ENCODE results near the gene APBB1IP.
"Not testable (repeated sequence)": the region's sequence is repeated elsewhere in the genome, so short reads cannot be mapped to it uniquely, and the experiment has no call there.

The APBB1IP gene

GRCh38 chr10:26528715-26529393 lies 90.7 kb downstream of the APBB1IP start:
- in situ Hi-C loops (cut with MboI; ENCODE audit: low pct_unique_long_range_greater_than_20kb, low sequenced_read_pairs): no loop called here
- DNase-seq: no peak

- peak; percentile 12 for DNase-seq
- in situ Hi-C loops (cut with MboI; ENCODE audit: low pct_unique_long_range_greater_than_20kb, low sequenced_read_pairs): no loop called here
These were observed 96.2 kb downstream of the APBB1IP start for GRCh38 chr10:26534384-26534783.

- in situ Hi-C loops (cut with MboI; ENCODE audit: low pct_unique_long_range_greater_than_20kb, low sequenced_read_pairs): no loop called here
These were observed 102.5 kb downstream of the APBB1IP start for GRCh38 chr10:26540601-26541000.

DNA sequence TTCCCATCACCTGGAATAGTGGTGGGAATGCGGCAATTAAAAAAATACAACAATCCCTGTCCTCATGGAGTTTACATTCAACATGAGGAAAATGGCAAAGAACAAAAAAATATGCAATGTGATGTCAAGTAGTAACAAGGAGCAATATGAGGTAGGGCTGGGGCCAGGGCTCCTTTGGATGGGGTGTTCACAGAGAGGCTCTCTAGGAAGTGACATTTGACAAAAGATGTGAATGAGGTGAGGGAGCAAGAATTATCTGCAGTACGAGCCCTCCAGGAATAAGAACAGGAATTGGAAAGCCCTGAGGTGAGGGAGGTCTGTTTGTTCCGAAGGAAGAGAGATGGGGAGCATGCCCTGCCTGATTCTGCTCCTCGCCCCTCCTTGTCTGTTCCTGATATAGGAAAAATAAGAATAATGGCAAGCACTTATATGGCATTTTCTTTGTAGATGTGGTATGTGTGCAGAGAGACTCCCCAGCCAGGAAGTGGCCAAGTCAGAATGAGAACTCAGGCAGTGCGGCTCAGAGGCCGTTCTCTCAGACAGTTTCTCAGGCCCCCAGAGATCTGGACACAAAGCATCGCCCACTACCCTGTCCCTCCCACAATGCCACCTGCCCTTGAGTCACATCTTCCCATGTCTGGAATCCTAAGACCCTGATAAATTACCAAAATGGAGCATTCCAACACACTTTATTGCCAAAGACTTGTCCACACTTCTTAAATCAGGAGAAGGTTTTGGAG lies 105.6 kb downstream of the APBB1IP start:
- no peak for DNase-seq
- in situ Hi-C loops (cut with MboI; ENCODE audit: low pct_unique_long_range_greater_than_20kb, low sequenced_read_pairs): no loop called here

More at GRCh38 chr10:26540601-26541000, 102.5 kb downstream of the APBB1IP start:
- peak; percentile 28 for DNase-seq

- DNase-seq: no peak
- in situ Hi-C loops (cut with MboI; ENCODE audit: low pct_unique_long_range_greater_than_20kb, low sequenced_read_pairs): no loop called here
These were observed 106.8 kb downstream of the APBB1IP start for GRCh38 chr10:26544932-26545331.

DNA sequence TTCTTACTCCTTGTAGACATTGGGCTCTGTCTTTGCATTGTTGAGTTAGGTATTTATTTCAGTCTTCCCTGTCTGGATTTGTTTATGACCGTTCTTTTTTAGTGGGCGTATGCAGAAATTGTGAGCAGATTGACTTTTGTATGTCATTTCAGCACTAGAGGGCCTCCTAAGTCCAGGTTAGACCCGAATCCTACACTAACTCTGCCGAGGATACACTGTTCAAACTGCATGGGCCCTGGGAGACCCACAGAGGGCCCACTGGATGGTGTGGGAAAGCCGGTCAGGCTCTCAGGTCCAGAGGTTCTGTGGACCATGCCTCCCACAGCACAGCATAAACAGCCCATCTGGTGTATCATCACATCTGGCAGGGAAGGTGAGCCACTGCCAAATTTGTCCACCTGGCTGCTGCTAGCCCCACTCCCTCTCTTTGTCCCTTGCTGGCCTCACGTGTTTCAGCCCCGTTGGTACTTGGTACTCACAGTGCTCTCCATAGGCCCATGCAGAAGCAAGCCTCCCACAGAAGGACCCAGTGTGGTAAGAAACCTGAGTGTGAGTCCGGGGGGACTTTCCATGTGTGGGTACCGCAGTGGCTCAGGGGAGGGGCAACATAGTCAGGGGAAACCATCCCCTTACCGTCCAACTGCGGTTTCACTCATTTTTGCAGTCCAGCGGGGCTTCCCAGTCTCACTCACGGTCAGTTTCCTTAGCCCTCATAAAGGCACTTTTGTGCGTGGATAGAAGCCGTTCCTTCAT lies 112.8 kb downstream of the APBB1IP start:
- no peak for DNase-seq

DNA sequence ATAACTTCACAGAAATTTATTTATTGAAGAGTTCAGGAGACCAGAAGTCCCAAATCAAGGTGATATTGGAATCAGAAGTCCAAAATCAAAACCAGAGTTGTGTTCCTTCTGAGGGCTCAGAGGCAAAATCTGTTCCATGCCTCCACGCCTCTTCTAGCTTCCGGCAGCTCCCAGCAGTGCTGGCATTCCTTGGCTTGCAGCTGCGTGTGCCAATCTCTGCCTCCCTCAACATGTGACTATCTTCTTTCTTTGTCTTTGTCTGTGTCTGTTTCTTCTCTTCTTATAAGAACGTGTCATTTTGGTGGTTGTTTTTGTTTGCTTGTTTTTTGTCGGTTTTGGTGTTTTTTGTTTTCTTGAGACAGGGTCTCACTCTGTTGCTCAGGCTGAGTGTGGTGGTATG lies 116.1 kb downstream of the APBB1IP start:
- no peak for DNase-seq
- in situ Hi-C loops (cut with MboI; ENCODE audit: low pct_unique_long_range_greater_than_20kb, low sequenced_read_pairs): loop anchor here (25.0 kb wide), 1 partner anchor 217 kb away; no protein-coding TSS in a partner anchor

More for the DNA sequence above, 112.8 kb downstream of the APBB1IP start:
- in situ Hi-C loops (cut with MboI; ENCODE audit: low pct_unique_long_range_greater_than_20kb, low sequenced_read_pairs): loop anchor here (25.0 kb wide), 1 partner anchor 214 kb away; no protein-coding TSS in a partner anchor

- in situ Hi-C loops (cut with MboI; ENCODE audit: low pct_unique_long_range_greater_than_20kb, low sequenced_read_pairs): loop anchor here (25.0 kb wide), 1 partner anchor 219 kb away; no protein-coding TSS in a partner anchor
- peak; percentile 15 for DNase-seq
These were observed 117.7 kb downstream of the APBB1IP start for GRCh38 chr10:26555719-26556368.

DNA sequence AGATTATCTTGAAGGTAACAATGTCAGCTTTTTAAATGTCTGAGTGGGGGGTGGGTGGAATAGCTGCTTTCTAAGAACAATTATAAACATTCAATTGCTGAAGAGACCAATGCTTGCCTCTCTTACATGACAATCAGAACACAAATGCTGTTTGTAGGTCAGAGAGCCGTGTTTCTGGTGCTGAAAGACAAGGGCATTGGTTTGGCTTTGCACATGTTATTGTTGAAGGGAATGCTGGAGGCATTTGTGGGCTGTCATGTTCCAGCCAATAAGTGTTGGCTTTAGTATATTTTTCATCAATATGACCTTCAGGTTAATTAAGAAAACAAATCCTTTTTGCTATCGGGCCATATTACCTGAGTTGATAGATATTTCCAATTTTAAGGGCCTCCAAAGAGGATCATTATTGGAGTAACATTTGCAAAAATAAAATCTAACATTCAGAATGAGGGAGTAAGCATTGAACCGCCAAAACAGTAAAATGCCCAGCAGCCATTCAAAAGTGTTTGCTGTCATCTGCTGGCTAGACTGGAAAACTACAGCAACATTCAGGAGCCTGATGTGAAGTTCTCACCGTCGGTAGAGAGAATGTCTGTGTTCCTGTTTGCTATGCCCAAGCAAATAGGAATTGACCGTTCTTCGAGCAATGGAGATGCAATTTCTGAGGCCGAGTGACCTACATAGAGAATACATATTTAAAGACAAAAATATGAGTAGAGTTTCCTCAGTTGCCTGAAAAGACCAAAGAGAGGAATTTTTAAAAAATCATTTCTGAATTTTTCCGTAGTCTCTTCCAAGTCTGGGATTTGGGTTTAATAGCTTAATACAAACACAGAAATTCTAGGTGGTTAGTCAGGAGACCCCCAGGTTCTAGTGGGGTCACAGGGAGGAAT lies 118.9 kb downstream of the APBB1IP start:
- peak; percentile 58 for DNase-seq
- in situ Hi-C loops (cut with MboI; ENCODE audit: low pct_unique_long_range_greater_than_20kb, low sequenced_read_pairs): loop anchor here (25.0 kb wide), 1 partner anchor 220 kb away; no protein-coding TSS in a partner anchor

DNA sequence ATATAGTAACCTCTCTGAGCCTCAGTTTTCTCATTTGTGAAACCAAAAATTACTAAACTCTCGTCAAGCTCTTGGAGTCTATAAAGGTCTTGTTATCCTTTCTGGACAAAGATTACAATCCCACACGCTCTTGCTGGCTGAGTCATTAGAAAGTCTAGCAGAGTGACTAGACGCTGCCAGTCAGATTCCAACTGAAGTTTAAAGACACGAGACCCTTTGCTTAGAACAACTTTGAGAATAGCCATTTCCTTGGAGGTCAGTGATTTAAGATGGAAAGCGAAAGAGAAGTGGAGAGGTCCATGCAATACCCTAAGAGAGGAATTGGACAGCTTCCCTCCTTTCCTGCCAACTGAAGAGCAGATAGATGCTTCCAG lies 119.5 kb downstream of the APBB1IP start:
- no peak for DNase-seq
- in situ Hi-C loops (cut with MboI; ENCODE audit: low pct_unique_long_range_greater_than_20kb, low sequenced_read_pairs): loop anchor here (25.0 kb wide), 1 partner anchor 220 kb away; no protein-coding TSS in a partner anchor

- no peak for DNase-seq
These were observed 128.6 kb downstream of the APBB1IP start for GRCh38 chr10:26566525-26567350.

DNA sequence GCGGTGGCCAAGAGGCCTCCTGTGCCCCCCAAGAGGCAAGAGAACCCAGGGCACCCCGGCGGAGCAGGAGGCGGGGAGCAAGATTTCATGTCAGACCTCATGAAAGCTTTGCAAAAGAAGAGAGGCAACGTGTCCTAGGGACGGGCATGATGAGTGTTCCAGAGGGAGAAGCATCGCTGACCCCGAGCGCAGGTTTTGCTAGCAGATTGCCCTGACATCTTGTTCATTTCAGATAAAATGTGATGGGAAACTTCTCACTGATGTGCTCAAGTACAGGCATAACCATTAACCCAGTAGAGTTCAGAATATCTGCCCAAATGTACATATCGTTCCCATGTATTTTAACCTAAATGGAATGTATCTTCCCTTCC lies 129.2 kb downstream of the APBB1IP start:
- in situ Hi-C loops (cut with MboI; ENCODE audit: low pct_unique_long_range_greater_than_20kb, low sequenced_read_pairs): loop anchor here (25.0 kb wide), 1 partner anchor 230 kb away; no protein-coding TSS in a partner anchor
- DNase-seq: no peak

More at GRCh38 chr10:26566525-26567350, 128.6 kb downstream of the APBB1IP start:
- in situ Hi-C loops (cut with MboI; ENCODE audit: low pct_unique_long_range_greater_than_20kb, low sequenced_read_pairs): loop anchor here (25.0 kb wide), 1 partner anchor 229 kb away; no protein-coding TSS in a partner anchor

GRCh38 chr10:26571655-26572054 lies 133.5 kb downstream of the APBB1IP start:
- no peak for DNase-seq
- in situ Hi-C loops (cut with MboI; ENCODE audit: low pct_unique_long_range_greater_than_20kb, low sequenced_read_pairs): loop anchor here (25.0 kb wide), 1 partner anchor 234 kb away; no protein-coding TSS in a partner anchor

DNA sequence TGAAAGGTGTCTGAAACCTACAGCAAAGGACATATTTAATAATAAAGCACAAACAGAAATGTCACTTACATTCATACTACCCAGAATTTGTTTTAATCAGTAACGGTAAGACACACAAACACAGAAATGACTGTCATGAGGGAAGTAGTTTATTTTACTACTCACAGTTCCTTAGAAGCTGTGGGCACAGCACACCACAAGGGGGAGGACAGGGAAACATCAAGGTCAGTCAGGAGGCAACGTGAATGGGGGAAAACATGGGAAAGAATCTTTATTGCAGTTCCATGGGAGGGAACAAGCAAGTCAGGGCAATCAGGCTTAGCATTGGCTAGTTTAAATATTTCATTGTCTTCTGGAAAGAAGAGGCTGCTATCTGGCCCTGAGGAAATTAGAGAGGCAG lies 135.5 kb downstream of the APBB1IP start:
- peak; percentile 36 for DNase-seq
- in situ Hi-C loops (cut with MboI; ENCODE audit: low pct_unique_long_range_greater_than_20kb, low sequenced_read_pairs): loop anchor here (25.0 kb wide), 1 partner anchor 236 kb away; no protein-coding TSS in a partner anchor

GRCh38 chr10:26574783-26575182 lies 136.6 kb downstream of the APBB1IP start:
- in situ Hi-C loops (cut with MboI; ENCODE audit: low pct_unique_long_range_greater_than_20kb, low sequenced_read_pairs): loop anchor here (25.0 kb wide), 1 partner anchor 237 kb away; no protein-coding TSS in a partner anchor
- DNase-seq: peak; percentile 21

GRCh38 chr10:26578371-26578770 lies 140.2 kb downstream of the APBB1IP start:
- in situ Hi-C loops (cut with MboI; ENCODE audit: low pct_unique_long_range_greater_than_20kb, low sequenced_read_pairs); DNase-seq: not testable (repeated sequence)

Measured in KBM-7 (cell line).